ENCODE measurements around the gene CCDC142.

- no peak for TF ChIP-seq EZH2 (IDR thresholded peaks at IDR 0.05; ENCODE audit: low read length)
- no peak for TF ChIP-seq CTCF (optimal IDR thresholded peaks at IDR 0.05 in 1 of 3, IDR thresholded peaks at IDR 0.05 in 1 of 3, conservative IDR thresholded peaks at IDR 0.05 in 1 of 3; ENCODE audit: extremely low read depth in 1 of 3, insufficient read depth in 2 of 3, low read length in 3 of 3)
These were observed 20.1 kb downstream of the CCDC142 start for GRCh38 chr2:74462786-74463105.

Data from keratinocyte (primary cell).